GM12878 (cell line): ENCODE results near the gene ROR2. TPM values are rescaled to one million over a fixed set of nuclear protein-coding genes. Genes with fewer than 3 reads are reported as not detected.
A peak's percentile ranks its signal among the peaks of the same experiment; 100 is the strongest.

Experiments
- ATAC-seq: fragments of 200-7000 bp; cut with Tn5 transposase; 3 replicates; pipeline ENCODE4 v1.9.1; 2020; ENCODE audit warnings: mild to moderate bottlenecking, moderate library complexity
- BruUV-seq: library from RNA; stranded (reverse); fragments of 400-500 nt; replicated peaks from 2 replicates; lab custom pipeline; 2021; lab: Mats Ljungman, UMichigan
- CTCF ChIA-PET: fragments of 300-600 bp; sonication (Branson Sonifier 250); formaldehyde crosslinking; extraction: SDS; loops from one replicate; lab custom pipeline; 2021; ENCODE audit warnings: inconsistent platforms; lab: Yijun Ruan, JAX
- POLR2A ChIA-PET: fragments of 350-600 bp; formaldehyde crosslinking; extraction: SDS; loops from one replicate; lab custom pipeline; 2021; ENCODE audit warnings: inconsistent platforms; lab: Charles Lee
- RAD21 ChIA-PET: fragments of 300-600 bp; sonication (Branson Sonifier 250); formaldehyde crosslinking; loops from one replicate; lab custom pipeline; 2023; ENCODE audit warnings: antibody characterized with exemption; ENCODE audit not compliant: unreplicated experiment; lab: Charles Lee
- SMC1A ChIA-PET: fragments of 300-600 bp; sonication (Branson Sonifier 250); formaldehyde crosslinking; loops from one replicate; lab custom pipeline; 2023; ENCODE audit not compliant: unreplicated experiment, uncharacterized antibody; lab: Charles Lee
- DNase-seq: peaks from one replicate; pipeline ENCODE4 v3.0.0-alpha.2; 2011; ENCODE audit warnings: low read depth, low spot score
- FAIRE-seq: peaks from 3 replicates; lab custom pipeline; 2011; peaks lifted over from hg19 to GRCh38; lab: Jason Lieb, UNC
- H2AFZ ChIP-seq: 2 replicates; pipeline ENCODE4 v1.6.0; 2011; ENCODE audit warnings: low read depth, low read length, control low read depth; ENCODE audit not compliant: control insufficient read depth
- H3K27ac ChIP-seq: 2 replicates; pipeline ENCODE4 v1.5.1; 2011; ENCODE audit warnings: control low read depth; ENCODE audit not compliant: control insufficient read depth, insufficient read depth
- H3K27me3 ChIP-seq, 2 experiments: replicated peaks in 1 of 2; 2 replicates each; pipeline versions ENCODE4 v1.6.0 to v1.6.1; 2011; ENCODE audit warnings: low read length in 1 of 2; ENCODE audit not compliant: control insufficient read depth in 2 of 2, insufficient read depth in 2 of 2
- H3K36me3 ChIP-seq, 2 experiments: 2 replicates each; pipeline ENCODE4 v1.5.1; 2011; ENCODE audit warnings: low read length in 1 of 2; ENCODE audit not compliant: control insufficient read depth in 2 of 2, insufficient read depth in 2 of 2
- H3K4me1 ChIP-seq: 2 replicates; pipeline ENCODE4 v1.6.1; 2011; ENCODE audit warnings: mild to moderate bottlenecking, low read length, moderate library complexity, mixed read lengths; ENCODE audit not compliant: control insufficient read depth, insufficient read depth
- H3K4me2 ChIP-seq: 2 replicates; pipeline ENCODE4 v1.6.0; 2011; ENCODE audit warnings: control low read depth; ENCODE audit not compliant: control insufficient read depth, insufficient read depth
- H3K4me3 ChIP-seq: fragments of 200-600 bp; sonication (generic); 2 replicates; pipeline ENCODE4 v1.5.1; 2016
- H3K79me2 ChIP-seq: 2 replicates; pipeline ENCODE4 v1.6.0; 2011; ENCODE audit warnings: low read length; ENCODE audit not compliant: control insufficient read depth, insufficient read depth
- H3K9ac ChIP-seq: 2 replicates; pipeline ENCODE4 v1.8.0; 2011; ENCODE audit warnings: low read length, control low read depth, mixed read lengths; ENCODE audit not compliant: control insufficient read depth, insufficient read depth
- H3K9me3 ChIP-seq: replicated peaks from 3 replicates; pipeline ENCODE4 v1.5.1; 2011; ENCODE audit warnings: mild to moderate bottlenecking, low read length; ENCODE audit not compliant: control insufficient read depth, insufficient read depth
- H4K20me1 ChIP-seq: 2 replicates; pipeline ENCODE4 v1.6.0; 2011; ENCODE audit not compliant: control insufficient read depth, insufficient read depth
- CTCF ChIP-seq, 3 experiments: IDR thresholded peaks in 2 of 3; conservative IDR thresholded peaks in 1 of 3; 2 replicates each; pipeline ENCODE4 v1.5.1; 2011; ENCODE audit warnings: low read depth in 3 of 3, low read length in 3 of 3, mild to moderate bottlenecking in 3 of 3, control low read depth in 2 of 3, moderate library complexity in 2 of 3, inconsistent platforms in 1 of 3, mixed read lengths in 1 of 3; ENCODE audit not compliant: control insufficient read depth in 2 of 3, insufficient read depth in 1 of 3; ENCODE audit errors: extremely low read depth in 1 of 3
- RAD21 ChIP-seq: IDR thresholded peaks from 2 replicates; pipeline ENCODE4 v1.6.1; 2011; ENCODE audit warnings: mild to moderate bottlenecking, low read depth, low read length, moderate library complexity; ENCODE audit not compliant: insufficient read depth
- SMARCA5 ChIP-seq: fragments of 450-650 bp; IDR thresholded peaks from 2 replicates; pipeline ENCODE4 v1.6.1; 2017; ENCODE audit warnings: mild to moderate bottlenecking
- SMC3 ChIP-seq: IDR thresholded peaks from 2 replicates; pipeline ENCODE4 v1.6.1; 2011; ENCODE audit warnings: low read length, improper control_type of control experiment, borderline replicate concordance
- YY1 ChIP-seq: IDR thresholded peaks from 2 replicates; pipeline ENCODE4 v1.6.1; 2011; ENCODE audit warnings: low read depth, mild to moderate bottlenecking, low read length
- ZNF384 ChIP-seq: IDR thresholded peaks from 2 replicates; pipeline ENCODE4 v1.6.1; 2012; ENCODE audit warnings: low read depth, mild to moderate bottlenecking, low read length, improper control_type of control experiment, borderline replicate concordance
- WGBS: methylation state at CpG from one replicate; pipeline ENCODE4 v1.1.6; 2016; ENCODE audit warnings: low lambda C conversion rate; ENCODE audit not compliant: insufficient replicate concordance, insufficient coverage; ENCODE audit errors: missing lambda C conversion rate; 5-methylcytosine and 5-hydroxymethylcytosine counted together
- in situ Hi-C: fragments of 300-500 bp; cut with MboI; formaldehyde crosslinking; loops from 9 replicates; pipeline ENCODE4 v1.14.3; 2018; ENCODE audit warnings: mixed read lengths
- intact Hi-C: fragments of 100-400 bp; cut with micrococcal nuclease; formaldehyde crosslinking; loops from one replicate; pipeline ENCODE4 v1.14.2; 2022; ENCODE audit not compliant: unreplicated experiment
- polyA plus RNA-seq, 11 experiments: library from polyadenylated mRNA; depleted of rRNA in 4 of 11; unstranded in 6 of 11; stranded (reverse) in 5 of 11; fragments of >200 nt; fragmentation: Nextera tagmentation in 4 of 11; fragmentation: Illumina TruSeq in 1 of 11; extraction: Ambion mirVana in 4 of 11; extraction: Trizol in 1 of 11; gene quantifications; 1 replicate in 1 of 11; 2 replicates in 10 of 11; pipeline versions ENCODE4 v1.2.1 to v1.2.3, GENCODE V29; 2011 to 2016; ENCODE audit warnings: inconsistent platforms in 2 of 11, missing spikeins in 2 of 11, low read depth in 1 of 11
- total RNA-seq, 4 experiments: library from RNA; depleted of rRNA in 3 of 4; stranded (reverse); fragments of >200 nt in 3 of 4; fragmentation: Illumina TruSeq in 1 of 4; extraction: Trizol in 1 of 4; gene quantifications; 2 replicates each; pipeline versions ENCODE4 v1.2.1 to v1.2.3, GENCODE V29; 2013 to 2021

Gene ROR2
- total and polyA plus RNA-seq, 10 of the 15 experiments (the other 5 are each of a cell fraction or from before 2014, with no cell fraction given) = 0.03 to 0.05 TPM; not detected in 8

DNA sequence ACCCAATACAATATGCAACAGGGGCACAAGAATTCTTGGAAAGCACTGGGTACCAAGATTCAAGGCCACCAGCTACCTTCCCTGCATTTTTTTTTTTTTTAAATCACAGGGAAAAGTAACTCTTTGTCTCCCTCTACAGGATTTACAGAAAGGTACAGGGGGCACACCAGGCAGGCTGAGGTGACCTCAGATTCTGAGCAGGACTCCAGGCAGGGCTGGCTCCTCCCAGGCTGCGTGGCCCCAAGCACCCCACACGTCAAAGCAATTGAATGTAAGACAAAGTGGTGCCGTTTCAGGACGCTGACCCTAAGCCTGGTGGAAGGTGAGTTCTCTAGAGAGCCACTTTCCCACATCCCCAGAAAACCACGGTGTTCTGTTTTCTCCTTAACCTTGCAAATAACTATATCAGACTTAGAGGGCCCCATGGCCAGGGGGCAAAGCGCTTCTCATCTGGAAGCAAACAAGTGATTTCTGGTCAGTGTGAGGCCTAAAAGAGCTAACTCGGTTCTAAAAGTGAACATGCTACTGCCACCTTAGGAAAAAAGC is 222.6 kb downstream of the ROR2 start:
- H3K27me3 ChIP-seq = no peaks in the 10 kb centered on the region; a peak in 1 of 4 replicates
- SMC1A ChIA-PET = interaction anchor here (0.6 to 1.4 kb wide), 3 partner anchors 293 to 809 kb away, joined by 3 read pairs; no protein-coding TSS in a partner anchor
- no peak overlapping the region for H3K4me3 ChIP-seq
- no peak overlapping the region for H2AFZ ChIP-seq
- intact Hi-C loops = loop anchor here (1.0 to 5.0 kb wide), 3 partner anchors 65 to 812 kb away; no protein-coding TSS in a partner anchor
- H3K9me3 ChIP-seq = no peaks in the 10 kb centered on the region
- no peaks in the 10 kb centered on the region for H3K36me3 ChIP-seq
- FAIRE-seq (peak; percentile 80), ATAC-seq (peak; percentile 97), DNase-seq (no peak)
- H3K4me1 ChIP-seq = no peaks in the 10 kb centered on the region
- 12% methylated on average over 7 of the region's 7 CpGs for WGBS
- TF ChIP-seq YY1 = 0 out of 2 replicates have a peak, but pooled peaks have one; percentile 12
- TF ChIP-seq CTCF (IDR thresholded peaks at IDR 0.05 in 2 of 3, conservative IDR thresholded peaks at IDR 0.05 in 1 of 3; ENCODE audit: control insufficient read depth in 2 of 3, extremely low read depth in 1 of 3, insufficient read depth in 1 of 3, low read depth in 3 of 3, low read length in 3 of 3) = peak; percentile 63 to 77 (median 71)
- peak; percentile 99 for TF ChIP-seq ZNF384
- TF ChIP-seq SMARCA5 = no peak
- peak; percentile 83 for TF ChIP-seq RAD21
- TF ChIP-seq SMC3 = peak; percentile 64; the same call in 1 of the 2 replicates
- POLR2A ChIA-PET = no interaction called here
- no peak overlapping the region for H3K9ac ChIP-seq
- no peak overlapping the region for H3K4me2 ChIP-seq
- no peaks in the 10 kb centered on the region for H3K79me2 ChIP-seq
- BruUV-seq = no TSS peak
- in situ Hi-C loops = no loop called here
- no peak overlapping the region for H3K27ac ChIP-seq
- RAD21 ChIA-PET = interaction anchor here (0.6 to 1.5 kb wide), 6 partner anchors 9 to 1887 kb away, joined by 3 to 15 read pairs (median 3); no protein-coding TSS in a partner anchor
- CTCF ChIA-PET = interaction anchor here (0.6 to 3.0 kb wide), 17 partner anchors 13 to 835 kb away, joined by 3 to 30 read pairs (median 4); no protein-coding TSS in a partner anchor
- H4K20me1 ChIP-seq = 0 out of 2 replicates have a peak, but pooled peaks cover 3% of the 10 kb centered on the region
